ENCODE results near the gene CDKL5.

GRCh38 chrX:18624599-18624998, 199.2 kb downstream of the CDKL5 start:
- no peak for TF ChIP-seq POLR2A (IDR thresholded peaks at IDR 0.05)
- TF ChIP-seq CTCF (IDR thresholded peaks at IDR 0.05), result no peak
